B cell (primary cell): ENCODE measurements around the gene CCDC124. TPM values are rescaled to one million over a fixed set of nuclear protein-coding genes. Genes with fewer than 3 reads are reported as not detected.

ENCODE experiments used
- ATAC-seq: fragments of 200-7000 bp; cut with Tn5 transposase; one replicate; pipeline ENCODE4 v1.10.0; 2021; ENCODE audit warnings: low read depth, mild to moderate bottlenecking, moderate number of reproducible peaks, moderate library complexity
- CTCF ChIA-PET: fragments of 350-600 bp; sonication (Branson Sonifier 250); formaldehyde crosslinking; loops from one replicate; lab custom pipeline; 2021; ENCODE audit warnings: antibody characterized with exemption, inconsistent platforms; lab: Charles Lee
- POLR2A ChIA-PET: fragments of 350-600 bp; sonication (Branson Sonifier 250); formaldehyde crosslinking; loops from one replicate; lab custom pipeline; 2021; ENCODE audit warnings: antibody characterized with exemption; lab: Charles Lee
- DNase-seq: peaks from one replicate; pipeline ENCODE4 v3.0.0; 2013
- H2AFZ ChIP-seq: 2 replicates; pipeline ENCODE4 v1.6.1; 2012; ENCODE audit warnings: mild to moderate bottlenecking, low read depth, low read length; ENCODE audit not compliant: insufficient read depth, poor library complexity, severe bottlenecking
- H3K27ac ChIP-seq, 2 donors: 1 replicate in 1 of 2; 2 replicates in 1 of 2; pipeline ENCODE4 v1.5.1; 2012 to 2013; ENCODE audit warnings: low read length in 2 of 2, mild to moderate bottlenecking in 2 of 2, moderate library complexity in 1 of 2
- H3K27me3 ChIP-seq, 4 experiments: fragments of 200-600 bp in 1 of 4; sonication (generic) in 1 of 4; replicated peaks in 1 of 4; 1 replicate in 2 of 4; 2 replicates in 2 of 4; pipeline versions ENCODE4 v1.6.1 to v1.7.0; 2013 to 2016; ENCODE audit warnings: low read length in 3 of 4, mild to moderate bottlenecking in 2 of 4, mixed read lengths in 1 of 4, moderate library complexity in 1 of 4; ENCODE audit not compliant: insufficient read depth in 4 of 4, control insufficient read depth in 3 of 4; ENCODE audit errors: control extremely low read depth in 1 of 4
- H3K36me3 ChIP-seq, 2 experiments: replicated peaks in 1 of 2; 1 replicate in 1 of 2; 2 replicates in 1 of 2; pipeline versions ENCODE4 v1.6.1 to v1.7.1; 2013; ENCODE audit warnings: low read length in 1 of 2; ENCODE audit not compliant: insufficient read depth in 2 of 2, control insufficient read depth in 1 of 2; ENCODE audit errors: control extremely low read depth in 1 of 2, extremely low read depth in 1 of 2
- H3K4me1 ChIP-seq, 2 donors: fragments of 200-600 bp in 1 of 2; sonication (generic) in 1 of 2; 1 replicate in 1 of 2; 2 replicates in 1 of 2; pipeline versions ENCODE4 v1.5.1 to v1.6.1; 2013 to 2017; ENCODE audit warnings: low read length in 2 of 2; ENCODE audit not compliant: control insufficient read depth in 2 of 2, insufficient read depth in 2 of 2
- H3K4me2 ChIP-seq: replicated peaks from 2 replicates; pipeline ENCODE3; 2012; ENCODE audit warnings: mild to moderate bottlenecking, low read depth, low read length; ENCODE audit not compliant: poor library complexity, severe bottlenecking
- H3K4me3 ChIP-seq, 5 experiments: fragments of 200-600 bp in 1 of 5; sonication (generic) in 1 of 5; 1 replicate in 3 of 5; 2 replicates in 2 of 5; pipeline versions ENCODE4 v1.5.1 to v1.7.0; 2011 to 2016; ENCODE audit warnings: low read length in 4 of 5, mild to moderate bottlenecking in 4 of 5, low read depth in 2 of 5, control low read depth in 1 of 5, moderate library complexity in 1 of 5; ENCODE audit not compliant: insufficient read depth in 1 of 5; ENCODE audit errors: control extremely low read depth in 1 of 5, extremely low read depth in 1 of 5
- H3K79me2 ChIP-seq: fragments of 200-600 bp; sonication (generic); one replicate; pipeline ENCODE4 v1.6.0; 2016; ENCODE audit warnings: low read length; ENCODE audit not compliant: control insufficient read depth, insufficient read depth
- H3K9ac ChIP-seq: fragments of 200-600 bp; sonication (generic); 2 replicates; pipeline ENCODE4 v1.6.1; 2017; ENCODE audit warnings: mild to moderate bottlenecking, low read length, moderate library complexity
- H3K9me3 ChIP-seq, 3 donors: one replicate each; pipeline versions ENCODE4 v1.6.1 to v1.7.1; 2013; ENCODE audit warnings: low read length in 2 of 3; ENCODE audit not compliant: control insufficient read depth in 2 of 3, insufficient read depth in 1 of 3; ENCODE audit errors: control extremely low read depth in 1 of 3
- H4K20me1 ChIP-seq: 2 replicates; pipeline ENCODE4 v1.6.0; 2012; ENCODE audit warnings: mild to moderate bottlenecking, low read length; ENCODE audit not compliant: insufficient read depth, control insufficient read depth, poor library complexity, severe bottlenecking
- H3K27ac Mint-ChIP-seq: one replicate; pipeline ENCODE4 v1.8.0; 2021; ENCODE audit warnings: mixed read lengths
- H3K27me3 Mint-ChIP-seq: one replicate; pipeline ENCODE4 v1.8.0; 2021; ENCODE audit warnings: mixed read lengths
- H3K4me1 Mint-ChIP-seq: one replicate; pipeline ENCODE4 v1.8.0; 2021; ENCODE audit warnings: mixed read lengths
- H3K4me3 Mint-ChIP-seq: one replicate; pipeline ENCODE4 v1.8.0; 2021; ENCODE audit warnings: mixed read lengths
- H3K9me3 Mint-ChIP-seq: one replicate; pipeline ENCODE4 v1.8.0; 2022; ENCODE audit warnings: mixed read lengths; ENCODE audit not compliant: insufficient read depth
- EZH2 ChIP-seq: IDR thresholded peaks from 2 replicates; pipeline ENCODE4 v1.6.1; 2012; ENCODE audit warnings: borderline replicate concordance, low read depth, mild to moderate bottlenecking, moderate library complexity, low read length; ENCODE audit not compliant: insufficient read depth, poor library complexity, severe bottlenecking
- WGBS: methylation state at CpG from one replicate; pipeline ENCODE4 v1.1.5; 2013; ENCODE audit warnings: missing lambda C conversion rate; ENCODE audit not compliant: insufficient coverage; 5-methylcytosine and 5-hydroxymethylcytosine counted together
- intact Hi-C: fragments of 100-400 bp; cut with micrococcal nuclease; formaldehyde crosslinking; loops from one replicate; pipeline ENCODE4 v1.10.0; 2022
- polyA plus RNA-seq: library from polyadenylated mRNA; depleted of rRNA; stranded (reverse); fragments of >200 nt; gene quantifications from 2 replicates; pipeline ENCODE4 v1.2.3, GENCODE V29; 2012
- total RNA-seq, 2 donors: library from RNA; stranded (reverse); fragments of 120-200 nt in 1 of 2; gene quantifications; 1 replicate in 1 of 2; 2 replicates in 1 of 2; pipeline versions ENCODE4 v1.2.3 to v1.2.4, GENCODE V29; 2013 to 2022
- TF ChIP-seq, protein P1 (sequence below): fragments of 200-600 bp; IDR thresholded peaks from one replicate; pipeline ENCODE4 v1.8.0; 2022; ENCODE audit warnings: antibody characterized with exemption, mild to moderate bottlenecking

Gene CCDC124
- total and polyA plus RNA-seq, 2 donors (not counting 1 experiment from before 2014, with no cell fraction given), result 25.0 to 57.8 TPM

DNA sequence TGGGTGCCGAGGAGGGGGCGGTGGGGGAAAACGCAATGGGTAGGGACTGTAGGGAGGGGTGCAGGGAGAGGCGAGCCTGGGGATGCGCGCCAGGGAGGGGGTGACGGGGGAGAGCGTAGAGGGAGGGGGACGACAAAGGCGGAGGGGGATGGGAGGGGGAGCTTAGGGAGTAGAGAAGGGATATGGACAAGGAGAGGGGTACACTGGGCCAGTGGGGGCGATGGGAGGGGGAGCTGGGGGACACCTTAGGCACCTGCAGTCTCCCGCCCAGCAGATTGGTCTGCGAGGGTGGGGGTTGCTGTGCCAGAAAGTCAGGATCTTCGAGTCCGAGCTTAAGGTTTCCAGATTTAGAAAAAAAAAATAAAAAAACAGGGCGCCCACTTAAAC is 15.7 kb downstream of the CCDC124 start:
- H3K4me2 ChIP-seq, result peak overlapping the region; percentile 94
- 0% methylated on average over 10 of the region's 16 CpGs for WGBS
- DNase-seq (no peak), ATAC-seq (no peak)
- peaks cover 59 to 65% of the 10 kb centered on the region in 2 donors for H3K4me1 ChIP-seq
- TF ChIP-seq EZH2, result no peak
- TF ChIP-seq, protein P1, sequence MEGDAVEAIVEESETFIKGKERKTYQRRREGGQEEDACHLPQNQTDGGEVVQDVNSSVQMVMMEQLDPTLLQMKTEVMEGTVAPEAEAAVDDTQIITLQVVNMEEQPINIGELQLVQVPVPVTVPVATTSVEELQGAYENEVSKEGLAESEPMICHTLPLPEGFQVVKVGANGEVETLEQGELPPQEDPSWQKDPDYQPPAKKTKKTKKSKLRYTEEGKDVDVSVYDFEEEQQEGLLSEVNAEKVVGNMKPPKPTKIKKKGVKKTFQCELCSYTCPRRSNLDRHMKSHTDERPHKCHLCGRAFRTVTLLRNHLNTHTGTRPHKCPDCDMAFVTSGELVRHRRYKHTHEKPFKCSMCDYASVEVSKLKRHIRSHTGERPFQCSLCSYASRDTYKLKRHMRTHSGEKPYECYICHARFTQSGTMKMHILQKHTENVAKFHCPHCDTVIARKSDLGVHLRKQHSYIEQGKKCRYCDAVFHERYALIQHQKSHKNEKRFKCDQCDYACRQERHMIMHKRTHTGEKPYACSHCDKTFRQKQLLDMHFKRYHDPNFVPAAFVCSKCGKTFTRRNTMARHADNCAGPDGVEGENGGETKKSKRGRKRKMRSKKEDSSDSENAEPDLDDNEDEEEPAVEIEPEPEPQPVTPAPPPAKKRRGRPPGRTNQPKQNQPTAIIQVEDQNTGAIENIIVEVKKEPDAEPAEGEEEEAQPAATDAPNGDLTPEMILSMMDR, result no peak
- Mint-ChIP-seq H3K4me3 (peak overlapping the region; percentile 88), H3K9me3 (no peaks in the 10 kb centered on the region), H3K27ac (peak overlapping the region; percentile 56), H3K4me1 (peaks cover 55% of the 10 kb centered on the region), H3K27me3 (peaks cover 21% of the 10 kb centered on the region)
- ChIA-PET CTCF (interaction anchor here (4.6 to 8.7 kb wide), 3 partner anchors 10 to 49 kb away, joined by 28 to 117 read pairs (median 51); partner anchors contain the start of gene CCDC124), POLR2A (interaction anchor here (0.6 to 1.5 kb wide), 7 partner anchors 15 to 243 kb away, joined by 3 to 11 read pairs (median 4); partner anchors contain the start of genes ARRDC2 and JAK3)
- intact Hi-C loops, result loop anchor here (5.0 kb wide), 1 partner anchor 149 kb away; the partner anchor contains the start of gene MAST3
- peaks cover 15% of the 10 kb centered on the region for H4K20me1 ChIP-seq
- peak overlapping the region; percentile 58 for H3K9ac ChIP-seq
- peak overlapping the region in 4 of 5 experiments; percentile 31 to 63 (median 47) for H3K4me3 ChIP-seq
- H3K27ac ChIP-seq, result peak overlapping the region in 1 of 2 donors; percentile 79
- no peaks in the 10 kb centered on the region for H3K79me2 ChIP-seq
- peaks cover 0 to 17% (median 0%) of the 10 kb centered on the region in 3 donors for H3K9me3 ChIP-seq
- peaks cover 0 to 45% (median 33%) of the 10 kb centered on the region in 4 experiments for H3K27me3 ChIP-seq
- no peaks in the 10 kb centered on the region for H3K36me3 ChIP-seq
- H2AFZ ChIP-seq, result peak overlapping the region; percentile 49
